Measurements from ENCODE around the gene C22orf42.
"Not testable (repeated sequence)": the region's sequence is repeated elsewhere in the genome, so short reads cannot be mapped to it uniquely, and the experiment has no call there.

C22orf42 gene

GRCh38 chr22:32158712-32159533, at the start of gene C22orf42:
TSS of gene C22orf42 (minus strand) at chr22:32159303. CDS start at chr22:32159215, 88 bp downstream.
- DNase-seq: no peak
- intact Hi-C loops (cut with DNase I): no loop called here

- intact Hi-C loops (cut with DNase I): loop anchor here (10.0 kb wide), 1 partner anchor 56 kb away; no protein-coding TSS in a partner anchor
- DNase-seq: no peak
Observed at GRCh38 chr22:32208681-32209080, 49.6 kb upstream of the C22orf42 start.

- DNase-seq: no peak
- intact Hi-C loops (cut with DNase I): loop anchor here (10.0 kb wide), 1 partner anchor 57 kb away; no protein-coding TSS in a partner anchor
Observed at GRCh38 chr22:32207971-32208480, 48.9 kb upstream of the C22orf42 start.

- intact Hi-C loops (cut with DNase I): loop anchor here (10.0 kb wide), 1 partner anchor 58 kb away; no protein-coding TSS in a partner anchor
Observed at GRCh38 chr22:32206774-32207758, 48.0 kb upstream of the C22orf42 start.

GRCh38 chr22:32205974-32206773, 47.1 kb upstream of the C22orf42 start:
- DNase-seq: peak in 2 of 10 donors; percentile 67
- intact Hi-C loops (cut with DNase I): loop anchor here (10.0 kb wide), 1 partner anchor 59 kb away; no protein-coding TSS in a partner anchor

More at GRCh38 chr22:32206774-32207758, 48.0 kb upstream of the C22orf42 start:
- peak in 3 of 10 donors; percentile 17 to 87 (median 79) for DNase-seq

GRCh38 chr22:32204856-32205722, 46.0 kb upstream of the C22orf42 start, which contains the start of gene RFPL2:
TSS of gene RFPL2 (minus strand) at chr22:32205073. CDS start at chr22:32202451, 2,622 bp downstream.
- peak in 9 of 10 donors; percentile 37 to 96 (median 64) for DNase-seq
- intact Hi-C loops (cut with DNase I): loop anchor here (10.0 kb wide), 1 partner anchor 60 kb away; no protein-coding TSS in a partner anchor

GRCh38 chr22:32204040-32204855, 45.1 kb upstream of the C22orf42 start:
- intact Hi-C loops (cut with DNase I): loop anchor here (10.0 kb wide), 1 partner anchor 61 kb away; no protein-coding TSS in a partner anchor
- DNase-seq: peak in 6 of 10 donors; percentile 23 to 89 (median 68)

GRCh38 chr22:32203181-32204039, 44.3 kb upstream of the C22orf42 start:
- intact Hi-C loops (cut with DNase I): loop anchor here (10.0 kb wide), 1 partner anchor 61 kb away; no protein-coding TSS in a partner anchor
- peak in 6 of 10 donors; percentile 36 to 93 (median 64) for DNase-seq

- DNase-seq: peak in 7 of 10 donors; percentile 44 to 93 (median 62)
- intact Hi-C loops (cut with DNase I): loop anchor here (10.0 kb wide), 1 partner anchor 62 kb away; no protein-coding TSS in a partner anchor
Observed at GRCh38 chr22:32202539-32203180, 43.6 kb upstream of the C22orf42 start.

- intact Hi-C loops (cut with DNase I): loop anchor here (10.0 kb wide), 1 partner anchor 63 kb away; no protein-coding TSS in a partner anchor
- no peak for DNase-seq
Observed at GRCh38 chr22:32202161-32202538, 43.0 kb upstream of the C22orf42 start.

GRCh38 chr22:32200752-32201151, 41.6 kb upstream of the C22orf42 start:
- DNase-seq: no peak
- intact Hi-C loops (cut with DNase I): loop anchor here (10.0 kb wide), 1 partner anchor 64 kb away; no protein-coding TSS in a partner anchor

- DNase-seq: no peak
- intact Hi-C loops (cut with DNase I): loop anchor here (10.0 kb wide), 1 partner anchor 65 kb away; no protein-coding TSS in a partner anchor
Observed at GRCh38 chr22:32199961-32200360, 40.9 kb upstream of the C22orf42 start.

GRCh38 chr22:32199341-32199740, 40.2 kb upstream of the C22orf42 start:
- no peak for DNase-seq
- intact Hi-C loops (cut with DNase I): no loop called here

GRCh38 chr22:32197553-32198226, 38.6 kb upstream of the C22orf42 start:
- DNase-seq; intact Hi-C loops (cut with DNase I): not testable (repeated sequence)

GRCh38 chr22:32195900-32196299, 36.8 kb upstream of the C22orf42 start:
- intact Hi-C loops (cut with DNase I); DNase-seq: not testable (repeated sequence)

All from posterior cingulate gyrus (tissue), 11 donors.